Activated CD8-positive, alpha-beta memory T cell treated with anti-CD3 and anti-CD28 coated beads for 36 hours (primary cell): ENCODE results near the gene SRF. TPM values are rescaled to one million over a fixed set of nuclear protein-coding genes. Genes with fewer than 3 reads are reported as not detected.

Source experiments
- CTCF ChIA-PET: fragments of 350-600 bp; sonication (Branson Sonifier 250); formaldehyde crosslinking; loops from one replicate; lab custom pipeline; 2021; ENCODE audit warnings: antibody characterized with exemption; lab: Charles Lee
- POLR2A ChIA-PET: fragments of 350-600 bp; sonication (Branson Sonifier 250); formaldehyde crosslinking; loops from one replicate; lab custom pipeline; 2021; ENCODE audit warnings: antibody characterized with exemption; lab: Charles Lee
- total RNA-seq, 2 experiments: library from RNA; stranded (reverse); gene quantifications; one replicate each; pipeline ENCODE4 v1.2.3, GENCODE V29; 2021

SRF gene
- total RNA-seq, 2 experiments from 2014 or later, result 52.0 to 54.2 TPM

GRCh38 chr6:43200541-43200940 lies 29.5 kb downstream of the SRF start:
- ChIA-PET CTCF (no interaction called here), POLR2A (no interaction called here)

GRCh38 chr6:43202451-43202850 lies 31.4 kb downstream of the SRF start:
- POLR2A ChIA-PET, result no interaction called here

DNA sequence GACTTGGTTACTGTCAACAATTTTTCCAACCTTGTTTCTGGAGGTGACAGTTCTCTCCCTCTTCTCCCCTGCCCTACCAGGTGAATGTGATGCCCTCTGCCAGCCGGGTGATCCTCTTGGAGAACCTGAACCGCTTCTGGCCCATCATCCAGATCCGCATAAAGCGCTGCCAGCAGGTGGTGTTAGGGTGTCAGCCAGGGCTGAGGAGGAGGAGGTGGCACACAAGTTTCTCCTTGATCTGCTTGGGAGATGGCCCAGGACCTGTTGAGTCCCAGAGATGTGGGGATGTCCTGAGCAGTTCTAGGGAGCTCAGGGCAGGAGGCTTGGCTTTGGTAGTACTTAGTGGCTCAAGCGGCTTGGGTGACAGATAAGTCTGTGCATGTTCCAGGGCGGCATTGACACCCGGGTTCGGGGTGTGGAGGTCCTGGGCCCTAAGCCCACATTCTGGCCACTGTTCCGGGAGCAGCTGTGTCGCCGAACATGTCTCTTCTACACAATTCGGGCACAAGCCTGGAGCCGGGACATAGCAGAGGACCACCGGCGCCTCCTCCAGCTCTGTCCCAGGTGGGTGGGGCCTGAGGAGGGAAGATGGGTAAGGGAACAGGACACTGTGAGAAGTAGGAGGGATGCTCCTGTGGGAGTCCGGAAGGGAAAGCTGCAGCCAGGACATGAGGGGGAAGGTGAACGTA lies 32.1 kb downstream of the SRF start:
- CTCF ChIA-PET, result no interaction called here

More at GRCh38 chr6:43202451-43202850, 31.4 kb downstream of the SRF start:
- CTCF ChIA-PET, result no interaction called here

DNA sequence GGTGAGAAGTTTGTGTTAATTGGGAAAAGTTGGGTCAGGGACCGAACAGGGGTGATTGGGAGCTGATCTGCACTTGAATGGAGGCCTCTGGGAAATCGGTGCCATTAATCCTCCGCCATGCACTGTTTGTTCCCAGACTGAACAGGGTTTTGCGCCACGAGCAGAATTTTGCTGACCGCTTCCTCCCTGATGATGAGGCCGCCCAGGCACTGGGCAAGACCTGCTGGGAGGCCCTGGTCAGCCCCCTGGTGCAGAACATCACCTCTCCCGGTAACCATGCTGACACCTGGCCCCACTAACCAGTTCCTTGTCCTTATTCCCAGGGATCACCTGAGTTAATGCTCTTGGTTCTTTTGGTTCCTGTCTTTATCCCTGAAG lies 32.6 kb downstream of the SRF start:
- CTCF ChIA-PET, result no interaction called here
- POLR2A ChIA-PET, result no interaction called here

More for the DNA sequence above, 32.1 kb downstream of the SRF start:
- POLR2A ChIA-PET, result no interaction called here

DNA sequence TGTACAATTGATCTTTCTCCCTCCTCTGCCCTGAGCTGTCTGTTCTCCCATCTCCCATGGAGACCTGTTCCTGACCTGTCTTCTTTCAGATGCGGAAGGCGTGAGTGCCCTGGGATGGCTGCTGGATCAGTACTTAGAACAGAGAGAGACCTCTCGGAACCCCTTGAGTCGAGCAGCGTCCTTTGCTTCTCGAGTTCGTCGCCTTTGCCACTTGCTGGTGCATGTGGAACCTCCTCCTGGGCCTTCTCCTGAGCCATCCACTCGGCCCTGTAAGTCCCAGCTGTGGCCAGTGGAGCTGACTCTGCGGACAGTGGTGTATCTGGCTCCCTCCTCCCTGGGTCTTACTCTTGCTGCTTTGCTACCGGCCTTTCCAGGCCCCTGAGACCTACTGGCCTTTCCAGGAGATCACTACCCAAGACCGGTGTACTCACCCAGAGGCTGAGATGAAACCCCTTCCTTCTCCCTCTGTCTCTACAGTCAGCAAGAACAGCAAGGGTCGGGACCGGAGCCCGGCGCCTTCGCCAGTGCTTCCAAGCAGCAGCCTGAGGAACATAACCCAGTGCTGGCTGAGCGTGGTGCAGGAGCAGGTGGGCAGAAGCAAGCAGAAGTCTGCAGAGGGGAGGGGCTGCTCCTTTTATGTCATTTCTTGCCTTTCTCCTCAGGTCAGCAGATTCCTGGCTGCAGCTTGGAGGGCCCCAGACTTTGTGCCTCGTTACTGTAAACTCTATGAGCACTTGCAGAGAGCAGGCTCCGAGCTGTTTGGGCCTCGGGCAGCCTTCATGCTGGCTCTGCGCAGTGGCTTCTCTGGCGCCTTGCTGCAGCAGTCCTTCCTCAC lies 33.4 kb downstream of the SRF start:
- POLR2A ChIA-PET, result no interaction called here
- CTCF ChIA-PET, result no interaction called here

DNA sequence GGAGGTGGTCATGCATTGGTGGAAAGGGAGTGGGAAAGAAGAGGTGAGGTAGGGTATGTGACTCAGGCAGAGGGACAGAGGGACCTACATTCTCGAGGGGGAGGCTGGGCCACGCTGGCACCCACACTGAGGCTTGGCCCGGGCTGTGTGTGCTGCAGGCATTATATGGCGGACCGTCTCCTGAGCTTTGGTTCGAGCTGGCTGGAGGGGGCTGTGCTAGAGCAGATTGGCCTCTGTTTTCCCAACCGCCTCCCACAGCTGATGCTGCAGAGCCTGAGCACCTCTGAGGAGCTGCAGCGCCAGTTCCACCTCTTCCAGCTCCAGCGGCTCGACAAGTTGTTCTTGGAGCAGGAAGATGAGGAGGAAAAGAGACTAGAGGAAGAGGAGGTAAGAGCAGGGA lies 34.8 kb downstream of the SRF start:
- CTCF ChIA-PET, result no interaction called here
- POLR2A ChIA-PET, result no interaction called here

- ChIA-PET CTCF (no interaction called here), POLR2A (no interaction called here)
These were observed 36.2 kb downstream of the SRF start for GRCh38 chr6:43207286-43207685.

- CTCF ChIA-PET, result interaction anchor here (1.2 kb wide), 1 partner anchor 12 kb away, joined by 5 read pairs; no protein-coding TSS in a partner anchor
- POLR2A ChIA-PET, result no interaction called here
These were observed 40.9 kb downstream of the SRF start for GRCh38 chr6:43211955-43212354.

- ChIA-PET POLR2A (no interaction called here), CTCF (interaction anchor here (1.5 kb wide), 1 partner anchor 13 kb away, joined by 3 read pairs; no protein-coding TSS in a partner anchor)
These were observed 42.4 kb downstream of the SRF start for GRCh38 chr6:43213431-43213830.

DNA sequence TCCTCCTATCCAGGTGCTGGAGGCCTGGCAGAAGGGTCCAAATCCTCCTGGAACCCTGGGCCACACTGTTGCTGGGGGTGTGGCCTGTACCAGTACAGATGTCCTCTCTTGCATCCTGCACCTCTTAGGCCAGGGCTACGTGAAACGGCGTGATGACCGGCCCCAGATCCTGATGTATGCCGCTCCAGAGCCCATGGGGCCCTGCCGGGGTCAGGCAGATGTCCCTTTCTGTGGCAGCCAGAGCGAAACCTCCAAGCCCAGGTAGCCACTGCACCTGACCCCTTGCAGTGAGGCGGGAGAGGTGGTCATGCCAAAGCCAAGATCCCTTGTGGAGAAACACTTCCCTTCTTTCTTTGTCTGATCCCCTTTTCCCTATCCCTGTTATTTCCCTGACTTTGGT lies 44.0 kb downstream of the SRF start:
- ChIA-PET POLR2A (interaction anchor here (0.8 kb wide), 1 partner anchor 254 kb away, joined by 5 read pairs; no protein-coding TSS in a partner anchor), CTCF (interaction anchor here (1.2 kb wide), 1 partner anchor 14 kb away, joined by 3 read pairs; the partner anchor contains the start of gene DNPH1)

DNA sequence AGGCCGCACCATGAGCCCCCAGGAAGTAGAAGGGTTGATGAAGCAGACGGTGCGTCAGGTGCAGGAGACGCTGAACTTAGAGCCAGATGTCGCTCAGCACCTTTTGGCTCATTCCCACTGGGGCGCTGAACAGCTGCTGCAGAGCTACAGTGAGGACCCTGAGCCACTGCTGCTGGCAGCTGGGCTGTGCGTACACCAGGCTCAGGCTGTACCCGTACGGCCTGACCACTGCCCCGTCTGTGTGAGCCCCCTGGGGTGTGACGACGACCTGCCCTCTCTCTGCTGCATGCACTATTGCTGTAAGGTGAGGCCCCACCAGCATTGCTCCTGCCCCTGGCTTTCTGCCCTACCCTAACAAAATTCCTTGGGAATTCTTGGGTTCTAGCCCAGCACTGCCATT lies 45.1 kb downstream of the SRF start:
- ChIA-PET CTCF (interaction anchor here (1.2 kb wide), 1 partner anchor 13 kb away, joined by 3 read pairs; the partner anchor contains the start of gene DNPH1), POLR2A (no interaction called here)

DNA sequence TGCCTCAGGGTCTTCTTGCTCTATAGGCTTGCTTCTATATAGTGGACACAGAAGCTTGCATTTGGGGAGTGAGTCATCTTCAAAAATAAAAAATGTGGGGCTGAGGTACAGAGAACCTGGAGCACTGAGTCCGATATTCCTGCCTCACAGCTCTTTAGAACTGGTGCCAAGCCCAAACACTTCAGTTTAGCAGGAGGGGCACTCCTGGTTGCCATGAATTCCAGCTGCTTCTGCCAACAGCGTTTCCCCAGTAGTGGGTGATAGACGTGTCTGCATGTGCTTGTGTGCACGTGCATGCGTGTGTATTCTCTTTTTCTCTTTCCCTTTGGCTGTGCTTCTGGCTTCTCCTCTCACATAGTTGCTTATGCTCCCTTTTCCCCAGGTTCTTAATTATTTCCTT lies 46.3 kb downstream of the SRF start:
- ChIA-PET POLR2A (no interaction called here), CTCF (interaction anchor here (1.5 kb wide), 1 partner anchor 74 kb away, joined by 4 read pairs; no protein-coding TSS in a partner anchor)

- CTCF ChIA-PET, result interaction anchor here (3.1 kb wide), 1 partner anchor 10 kb away, joined by 9 read pairs; the partner anchor contains the start of gene DNPH1
- POLR2A ChIA-PET, result no interaction called here
These were observed 48.0 kb downstream of the SRF start for GRCh38 chr6:43219119-43219518.

DNA sequence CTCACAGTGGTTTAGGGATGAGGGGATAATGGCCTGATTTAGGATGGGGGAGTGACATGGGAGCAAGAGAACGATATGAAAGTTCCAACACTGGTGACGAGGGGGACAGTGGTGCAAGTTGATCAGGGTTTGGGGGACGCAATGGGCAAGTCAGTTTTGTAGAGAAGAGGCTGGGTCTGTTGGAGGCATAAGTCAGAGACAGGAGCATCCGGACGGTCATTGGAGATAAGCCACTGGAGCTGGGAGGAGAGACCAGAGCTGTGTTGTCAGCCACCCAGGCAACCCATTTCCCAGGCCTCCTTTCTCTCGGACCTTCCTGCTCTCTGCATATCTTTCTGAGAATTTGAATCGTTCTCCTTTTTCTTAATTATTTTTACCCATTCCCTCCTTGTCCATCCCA lies 48.7 kb downstream of the SRF start:
- ChIA-PET CTCF (interaction anchor here (0.6 to 3.1 kb wide), 2 partner anchors 10 to 31 kb away, joined by 4 to 9 read pairs; partner anchors contain the start of gene DNPH1), POLR2A (no interaction called here)

- CTCF ChIA-PET, result interaction anchor here (0.6 to 3.1 kb wide), 2 partner anchors 9 to 30 kb away, joined by 4 to 9 read pairs; partner anchors contain the start of gene DNPH1
- POLR2A ChIA-PET, result no interaction called here
These were observed 49.4 kb downstream of the SRF start for GRCh38 chr6:43220439-43220951.

- ChIA-PET CTCF (interaction anchor here (3.1 kb wide), 1 partner anchor 8 kb away, joined by 9 read pairs; the partner anchor contains the start of gene DNPH1), POLR2A (no interaction called here)
These were observed 50.2 kb downstream of the SRF start for GRCh38 chr6:43221046-43221972.

- ChIA-PET CTCF (interaction anchor here (1.6 kb wide), 1 partner anchor 230 kb away, joined by 4 read pairs; no protein-coding TSS in a partner anchor), POLR2A (no interaction called here)
These were observed 51.5 kb downstream of the SRF start for GRCh38 chr6:43222418-43223059.

GRCh38 chr6:43223175-43223574 lies 52.1 kb downstream of the SRF start:
- CTCF ChIA-PET, result interaction anchor here (1.6 kb wide), 1 partner anchor 230 kb away, joined by 4 read pairs; no protein-coding TSS in a partner anchor
- POLR2A ChIA-PET, result interaction anchor here (1.7 kb wide), 1 partner anchor 24 kb away, joined by 5 read pairs; no protein-coding TSS in a partner anchor
